Neural cell (in vitro differentiated cells): ENCODE results near the gene CAMK2B. TPM values are rescaled to one million over a fixed set of nuclear protein-coding genes. Genes with fewer than 3 reads are reported as not detected.

ENCODE experiments used
- H2AFZ ChIP-seq: fragments of 200-600, 300-800 bp; sonication (generic), shearing (Covaris generic); 2 replicates; pipeline ENCODE4 v1.6.0; 2014; ENCODE audit warnings: low read depth, mild to moderate bottlenecking, antibody characterized with exemption, low read length, moderate library complexity
- H3F3A ChIP-seq: fragments of 200-600 bp; shearing (Covaris generic); 2 replicates; pipeline ENCODE4 v1.6.1; 2016; ENCODE audit warnings: mild to moderate bottlenecking, moderate library complexity, mixed read lengths, antibody characterized with exemption, low read length; ENCODE audit not compliant: insufficient read depth, poor library complexity, severe bottlenecking
- H3K27ac ChIP-seq: fragments of 200-600, 300-800 bp; sonication (generic), shearing (Covaris generic); 2 replicates; pipeline ENCODE4 v1.5.1; 2014; ENCODE audit warnings: mild to moderate bottlenecking, low read length, moderate library complexity
- H3K27me3 ChIP-seq: fragments of 300-800, 200-600 bp; sonication (generic), shearing (Covaris generic); 2 replicates; pipeline ENCODE4 v1.6.0; 2014; ENCODE audit warnings: mild to moderate bottlenecking, low read depth, low read length, moderate library complexity; ENCODE audit not compliant: insufficient read depth
- H3K36me3 ChIP-seq: fragments of 300-800, 200-600 bp; sonication (generic), shearing (Covaris generic); 2 replicates; pipeline ENCODE4 v1.5.1; 2014; ENCODE audit warnings: mild to moderate bottlenecking, antibody characterized with exemption, low read length, moderate library complexity; ENCODE audit not compliant: insufficient read depth
- H3K4me2 ChIP-seq: fragments of 300-800, 200-600 bp; sonication (generic), shearing (Covaris generic); 2 replicates; pipeline ENCODE4 v1.6.0; 2014; ENCODE audit warnings: mild to moderate bottlenecking, low read length
- H3K4me3 ChIP-seq: fragments of 300-800, 200-600 bp; sonication (generic), shearing (Covaris generic); 2 replicates; pipeline ENCODE4 v1.5.1; 2014; ENCODE audit warnings: mild to moderate bottlenecking, low read length, moderate library complexity
- H3K79me2 ChIP-seq: fragments of 200-600 bp; shearing (Covaris generic); replicated peaks from 2 replicates; pipeline ENCODE4 v1.6.0; 2014; ENCODE audit warnings: mild to moderate bottlenecking, low read length, moderate library complexity; ENCODE audit not compliant: insufficient read depth
- H3K9ac ChIP-seq: fragments of 300-800, 200-600 bp; sonication (generic), shearing (Covaris generic); 2 replicates; pipeline ENCODE4 v1.6.1; 2016; ENCODE audit warnings: mild to moderate bottlenecking, low read length, mixed read lengths
- H3K9me2 ChIP-seq: fragments of 200-600 bp; shearing (Covaris generic); 2 replicates; pipeline ENCODE4 v1.6.1; 2016; ENCODE audit warnings: mild to moderate bottlenecking, low read length, mixed read lengths; ENCODE audit not compliant: insufficient read depth
- H3K9me3 ChIP-seq: fragments of 200-600, 300-800 bp; sonication (generic), shearing (Covaris generic); 2 replicates; pipeline ENCODE4 v1.6.1; 2016; ENCODE audit warnings: mild to moderate bottlenecking, mixed run types, low read length, moderate library complexity, mixed read lengths
- H4K20me1 ChIP-seq: fragments of 200-600 bp; shearing (Covaris generic); 2 replicates; pipeline ENCODE4 v1.6.1; 2016; ENCODE audit warnings: mild to moderate bottlenecking, mixed run types; ENCODE audit not compliant: insufficient read depth
- CTCF ChIP-seq: fragments of 450-650 bp; IDR thresholded peaks from 2 replicates; pipeline ENCODE4 v1.5.1; 2014; ENCODE audit warnings: antibody characterized with exemption, mild to moderate bottlenecking, moderate library complexity; ENCODE audit not compliant: poor library complexity, severe bottlenecking
- EP300 ChIP-seq: fragments of 450-650 bp; conservative IDR thresholded peaks from 2 replicates; pipeline ENCODE4 v1.6.1; 2014; ENCODE audit warnings: antibody characterized with exemption, mild to moderate bottlenecking, moderate library complexity; ENCODE audit not compliant: poor library complexity, severe bottlenecking
- EZH2 ChIP-seq: fragments of 200-600, 300-800 bp; shearing (Covaris generic), sonication (generic); IDR thresholded peaks from 2 replicates; pipeline ENCODE4 v1.6.1; 2014; ENCODE audit warnings: antibody characterized with exemption, low read length, borderline replicate concordance, mild to moderate bottlenecking; ENCODE audit not compliant: insufficient read depth, poor library complexity, severe bottlenecking
- MXI1 ChIP-seq: fragments of 450-650 bp; conservative IDR thresholded peaks from 2 replicates; pipeline ENCODE4 v1.6.1; 2014; ENCODE audit warnings: antibody characterized with exemption, mild to moderate bottlenecking; ENCODE audit not compliant: poor library complexity, severe bottlenecking
- POLR2AphosphoS5 ChIP-seq: IDR thresholded peaks from 2 replicates; pipeline ENCODE4 v1.6.1; 2012
- RAD21 ChIP-seq: fragments of 450-650 bp; conservative IDR thresholded peaks from 2 replicates; pipeline ENCODE4 v1.6.1; 2014; ENCODE audit warnings: antibody characterized with exemption, mild to moderate bottlenecking, moderate library complexity
- SMC3 ChIP-seq: fragments of 450-650 bp; conservative IDR thresholded peaks from 2 replicates; pipeline ENCODE4 v1.6.1; 2014; ENCODE audit warnings: antibody characterized with exemption, mild to moderate bottlenecking, moderate library complexity; ENCODE audit not compliant: poor library complexity
- TAF1 ChIP-seq: IDR thresholded peaks from 2 replicates; pipeline ENCODE4 v1.6.1; 2012; ENCODE audit warnings: low read depth
- polyA plus RNA-seq: library from polyadenylated mRNA; depleted of rRNA; stranded (reverse); fragments of >200 nt; gene quantifications from 2 replicates; pipeline ENCODE4 v1.2.3, GENCODE V29; 2014
- TF ChIP-seq, protein P1 (sequence below): IDR thresholded peaks from 2 replicates; pipeline ENCODE4 v1.6.1; 2012; ENCODE audit warnings: borderline replicate concordance

The CAMK2B gene
- polyA plus RNA-seq, 1 donor from 2014 or later: 67.3 TPM

GRCh38 chr7:44223362-44224079 is 101.9 kb downstream of the CAMK2B start:
- H3K9ac ChIP-seq: no peak overlapping the region
- TF ChIP-seq MXI1 (no peak), EZH2 (no peak), RAD21 (no peak), POLR2AphosphoS5 (no peak), EP300 (no peak), CTCF (no peak), TAF1 (no peak), SMC3 (no peak)
- TF ChIP-seq, protein P1, sequence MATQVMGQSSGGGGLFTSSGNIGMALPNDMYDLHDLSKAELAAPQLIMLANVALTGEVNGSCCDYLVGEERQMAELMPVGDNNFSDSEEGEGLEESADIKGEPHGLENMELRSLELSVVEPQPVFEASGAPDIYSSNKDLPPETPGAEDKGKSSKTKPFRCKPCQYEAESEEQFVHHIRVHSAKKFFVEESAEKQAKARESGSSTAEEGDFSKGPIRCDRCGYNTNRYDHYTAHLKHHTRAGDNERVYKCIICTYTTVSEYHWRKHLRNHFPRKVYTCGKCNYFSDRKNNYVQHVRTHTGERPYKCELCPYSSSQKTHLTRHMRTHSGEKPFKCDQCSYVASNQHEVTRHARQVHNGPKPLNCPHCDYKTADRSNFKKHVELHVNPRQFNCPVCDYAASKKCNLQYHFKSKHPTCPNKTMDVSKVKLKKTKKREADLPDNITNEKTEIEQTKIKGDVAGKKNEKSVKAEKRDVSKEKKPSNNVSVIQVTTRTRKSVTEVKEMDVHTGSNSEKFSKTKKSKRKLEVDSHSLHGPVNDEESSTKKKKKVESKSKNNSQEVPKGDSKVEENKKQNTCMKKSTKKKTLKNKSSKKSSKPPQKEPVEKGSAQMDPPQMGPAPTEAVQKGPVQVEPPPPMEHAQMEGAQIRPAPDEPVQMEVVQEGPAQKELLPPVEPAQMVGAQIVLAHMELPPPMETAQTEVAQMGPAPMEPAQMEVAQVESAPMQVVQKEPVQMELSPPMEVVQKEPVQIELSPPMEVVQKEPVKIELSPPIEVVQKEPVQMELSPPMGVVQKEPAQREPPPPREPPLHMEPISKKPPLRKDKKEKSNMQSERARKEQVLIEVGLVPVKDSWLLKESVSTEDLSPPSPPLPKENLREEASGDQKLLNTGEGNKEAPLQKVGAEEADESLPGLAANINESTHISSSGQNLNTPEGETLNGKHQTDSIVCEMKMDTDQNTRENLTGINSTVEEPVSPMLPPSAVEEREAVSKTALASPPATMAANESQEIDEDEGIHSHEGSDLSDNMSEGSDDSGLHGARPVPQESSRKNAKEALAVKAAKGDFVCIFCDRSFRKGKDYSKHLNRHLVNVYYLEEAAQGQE: no peak
- no peaks in the 10 kb centered on the region for H3K27me3 ChIP-seq
- H3K4me2 ChIP-seq: no peak overlapping the region
- no peaks in the 10 kb centered on the region for H3K36me3 ChIP-seq
- no peak overlapping the region for H3K4me3 ChIP-seq
- H3K79me2 ChIP-seq: no peaks in the 10 kb centered on the region
- H4K20me1 ChIP-seq: no peaks in the 10 kb centered on the region
- no peaks in the 10 kb centered on the region for H3F3A ChIP-seq
- no peak overlapping the region for H3K27ac ChIP-seq
- no peak overlapping the region for H2AFZ ChIP-seq
- H3K9me3 ChIP-seq: peaks cover 5% of the 10 kb centered on the region
- H3K9me2 ChIP-seq: no peaks in the 10 kb centered on the region

GRCh38 chr7:44222776-44223261 is 102.6 kb downstream of the CAMK2B start:
- Histone ChIP-seq H3K27ac (no peak overlapping the region), H4K20me1 (no peaks in the 10 kb centered on the region), H3K9me2 (no peaks in the 10 kb centered on the region), H2AFZ (no peak overlapping the region), H3K9me3 (peaks cover 5% of the 10 kb centered on the region), H3K4me3 (no peak overlapping the region), H3K27me3 (no peaks in the 10 kb centered on the region), H3K79me2 (no peaks in the 10 kb centered on the region), H3K4me2 (no peak overlapping the region), H3K9ac (no peak overlapping the region), H3K36me3 (no peaks in the 10 kb centered on the region), H3F3A (no peaks in the 10 kb centered on the region)
- no peak for TF ChIP-seq CTCF
- no peak for TF ChIP-seq POLR2AphosphoS5
- no peak for TF ChIP-seq MXI1
- TF ChIP-seq RAD21: no peak
- no peak for TF ChIP-seq SMC3
- TF ChIP-seq TAF1: no peak
- TF ChIP-seq EP300: no peak
- TF ChIP-seq EZH2: no peak
- TF ChIP-seq, protein P1: no peak
